Stimulated activated CD4-positive, alpha-beta T cell treated with anti-CD3 and anti-CD28 coated beads, TNF-alpha, amount 100 ng/mL, for 4 hours (primary cell): ENCODE measurements around the gene MAN2A1.
"Not testable (repeated sequence)": the region's sequence is repeated elsewhere in the genome, so short reads cannot be mapped to it uniquely, and the experiment has no call there.

Source experiments
- DNase-seq, 3 experiments: peaks; one replicate each; pipeline ENCODE4 v3.0.0-alpha.2; 2020; ENCODE audit warnings: low read depth in 3 of 3

Gene MAN2A1

GRCh38 chr5:109756543-109757185, 66.9 kb downstream of the MAN2A1 start:
- DNase-seq = no peak

GRCh38 chr5:109757490-109757889, 67.8 kb downstream of the MAN2A1 start:
- DNase-seq = no peak

GRCh38 chr5:109759306-109759705, 69.6 kb downstream of the MAN2A1 start:
- no peak for DNase-seq

- not testable (repeated sequence) for DNase-seq
Observed at GRCh38 chr5:109760130-109760529, 70.4 kb downstream of the MAN2A1 start.

GRCh38 chr5:109762821-109763220, 73.1 kb downstream of the MAN2A1 start:
- DNase-seq = no peak

- no peak for DNase-seq
Observed at GRCh38 chr5:109767184-109767995, 77.7 kb downstream of the MAN2A1 start.

GRCh38 chr5:109767997-109768396, 78.3 kb downstream of the MAN2A1 start:
- DNase-seq = no peak

GRCh38 chr5:109769597-109770291, 80.0 kb downstream of the MAN2A1 start:
- DNase-seq = no peak

GRCh38 chr5:109775130-109775529, 85.4 kb downstream of the MAN2A1 start:
- no peak for DNase-seq

GRCh38 chr5:109779036-109779735, 89.5 kb downstream of the MAN2A1 start:
- no peak for DNase-seq

- DNase-seq = no peak
Observed at GRCh38 chr5:109784687-109785086, 95.0 kb downstream of the MAN2A1 start.

GRCh38 chr5:109786206-109786855, 96.6 kb downstream of the MAN2A1 start:
- DNase-seq = no peak

- no peak for DNase-seq
Observed at GRCh38 chr5:109788596-109788995, 98.9 kb downstream of the MAN2A1 start.

- DNase-seq = no peak
Observed at GRCh38 chr5:109792613-109793012, 102.9 kb downstream of the MAN2A1 start.

- DNase-seq = no peak
Observed at GRCh38 chr5:109803854-109804253, 114.1 kb downstream of the MAN2A1 start.

- no peak for DNase-seq
Observed at GRCh38 chr5:109805472-109805871, 115.7 kb downstream of the MAN2A1 start.

- no peak for DNase-seq
Observed at GRCh38 chr5:109805883-109806282, 116.2 kb downstream of the MAN2A1 start.

GRCh38 chr5:109812698-109813097, 123.0 kb downstream of the MAN2A1 start:
- DNase-seq = no peak

- DNase-seq = no peak
Observed at GRCh38 chr5:109816732-109817131, 127.0 kb downstream of the MAN2A1 start.

- DNase-seq = no peak
Observed at GRCh38 chr5:109819878-109820277, 130.2 kb downstream of the MAN2A1 start.

GRCh38 chr5:109823597-109823996, 133.9 kb downstream of the MAN2A1 start:
- no peak for DNase-seq

GRCh38 chr5:109825450-109825849, 135.7 kb downstream of the MAN2A1 start:
- no peak for DNase-seq
